Common myeloid progenitor, CD34-positive (primary cell): ENCODE results near the gene SHISA2.

Experiments used
- CTCF ChIA-PET: fragments of 350-600 bp; sonication (Branson Sonifier 250); formaldehyde crosslinking; loops from one replicate; lab custom pipeline; 2021; ENCODE audit warnings: antibody characterized with exemption; lab: Charles Lee
- POLR2A ChIA-PET: fragments of 350-600 bp; sonication (Branson Sonifier 250); formaldehyde crosslinking; loops from one replicate; lab custom pipeline; 2021; ENCODE audit warnings: antibody characterized with exemption; lab: Charles Lee
- DNase-seq, 3 donors: peaks; one replicate each; pipeline versions ENCODE4 v3.0.0 to v3.0.0-alpha.2; 2013
- H3K27ac ChIP-seq, 2 experiments: 1 replicate in 1 of 2; 2 replicates in 1 of 2; pipeline ENCODE4 v1.7.0; 2013; ENCODE audit warnings: inconsistent platforms in 2 of 2, low read length in 2 of 2, mild to moderate bottlenecking in 2 of 2, low read depth in 1 of 2, moderate library complexity in 1 of 2; ENCODE audit not compliant: severe bottlenecking in 2 of 2, insufficient read depth in 1 of 2, poor library complexity in 1 of 2
- H3K27me3 ChIP-seq, 5 experiments: replicated peaks in 2 of 5; 1 replicate in 3 of 5; 2 replicates in 2 of 5; pipeline versions ENCODE4 v1.6.1 to v1.7.0; 2013; ENCODE audit warnings: low read length in 4 of 5, mild to moderate bottlenecking in 2 of 5, moderate library complexity in 2 of 5, inconsistent platforms in 1 of 5; ENCODE audit not compliant: insufficient read depth in 5 of 5, control insufficient read depth in 4 of 5
- H3K36me3 ChIP-seq, 4 experiments: 1 replicate in 2 of 4; 2 replicates in 2 of 4; pipeline versions ENCODE4 v1.6.1 to v1.7.0; 2013; ENCODE audit warnings: low read length in 3 of 4, control low read depth in 1 of 4, mild to moderate bottlenecking in 1 of 4; ENCODE audit not compliant: control insufficient read depth in 4 of 4, insufficient read depth in 4 of 4
- H3K4me1 ChIP-seq, 4 experiments: 1 replicate in 3 of 4; 2 replicates in 1 of 4; pipeline versions ENCODE4 v1.6.1 to v1.7.1; 2013; ENCODE audit warnings: low read length in 3 of 4, mild to moderate bottlenecking in 3 of 4, control low read depth in 1 of 4, inconsistent platforms in 1 of 4, moderate library complexity in 1 of 4; ENCODE audit not compliant: control insufficient read depth in 4 of 4, insufficient read depth in 4 of 4; ENCODE audit errors: control extremely low read depth in 1 of 4
- H3K4me3 ChIP-seq, 7 experiments: 1 replicate in 4 of 7; 2 replicates in 3 of 7; pipeline versions ENCODE4 v1.5.1 to v1.7.0; 2013; ENCODE audit warnings: mild to moderate bottlenecking in 7 of 7, low read length in 6 of 7, moderate library complexity in 6 of 7, inconsistent platforms in 2 of 7, low read depth in 2 of 7, control low read depth in 1 of 7; ENCODE audit not compliant: insufficient read depth in 4 of 7, control insufficient read depth in 1 of 7; ENCODE audit errors: extremely low read depth in 1 of 7
- H3K9me3 ChIP-seq, 5 experiments: 1 replicate in 4 of 5; 2 replicates in 1 of 5; pipeline versions ENCODE4 v1.6.1 to v1.7.1; 2013; ENCODE audit warnings: low read length in 4 of 5, mild to moderate bottlenecking in 2 of 5, inconsistent platforms in 1 of 5, low read depth in 1 of 5, moderate library complexity in 1 of 5; ENCODE audit not compliant: control insufficient read depth in 4 of 5, insufficient read depth in 2 of 5; ENCODE audit errors: control extremely low read depth in 1 of 5
- WGBS: methylation state at CpG from one replicate; pipeline ENCODE4 v1.1.5; 2013; ENCODE audit not compliant: insufficient coverage; 5-methylcytosine and 5-hydroxymethylcytosine counted together

The SHISA2 gene

DNA sequence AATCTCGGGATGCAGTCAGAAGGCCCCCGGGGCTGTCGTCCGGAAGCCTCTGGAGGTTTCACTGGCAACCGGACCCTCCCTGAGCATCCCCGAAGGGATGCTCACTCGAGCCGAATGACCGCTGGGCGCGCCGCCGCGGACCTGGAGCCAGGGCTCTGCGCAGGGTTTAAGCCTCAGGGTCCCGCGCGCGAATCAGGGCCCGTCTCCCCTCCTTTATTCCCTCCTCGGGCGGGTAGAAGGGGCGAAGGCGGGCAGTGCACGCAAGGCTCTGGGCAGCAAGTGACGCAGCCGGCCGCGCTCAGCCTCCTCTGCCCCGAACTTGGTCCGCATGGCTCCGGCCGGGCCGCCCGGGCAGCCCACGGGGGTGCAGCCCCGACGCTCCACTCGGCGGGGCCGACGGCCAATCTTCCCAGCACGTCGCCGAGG is 572 bp downstream of the SHISA2 start:
- WGBS = 5% methylated on average over 38 of the region's 45 CpGs
- peaks cover 0 to 20% (median 10%) of the 10 kb centered on the region in 4 experiments for H3K4me1 ChIP-seq
- no peaks in the 10 kb centered on the region for H3K9me3 ChIP-seq
- CTCF ChIA-PET = no interaction called here
- H3K27me3 ChIP-seq = peaks cover 19 to 78% (median 38%) of the 10 kb centered on the region in 5 experiments
- POLR2A ChIA-PET = no interaction called here
- peak overlapping the region in 5 of 7 experiments; percentile 23 to 65 (median 57) for H3K4me3 ChIP-seq
- H3K27ac ChIP-seq = no peak overlapping the region
- no peak for DNase-seq
- H3K36me3 ChIP-seq = no peaks in the 10 kb centered on the region

- peak in 1 of 3 donors; percentile 27 for DNase-seq
- POLR2A ChIA-PET = no interaction called here
- Histone ChIP-seq H3K4me3 (peak overlapping the region in 2 of 7 experiments; percentile 61 to 65), H3K27me3 (peaks cover 19 to 79% (median 37%) of the 10 kb centered on the region in 5 experiments), H3K9me3 (no peaks in the 10 kb centered on the region), H3K27ac (no peak overlapping the region), H3K4me1 (peaks cover 0 to 20% (median 10%) of the 10 kb centered on the region in 4 experiments), H3K36me3 (no peaks in the 10 kb centered on the region)
- WGBS = 6% methylated on average over 63 of the region's 82 CpGs
- CTCF ChIA-PET = no interaction called here
Observed at GRCh38 chr13:26050568-26051230, 1.1 kb downstream of the SHISA2 start.

DNA sequence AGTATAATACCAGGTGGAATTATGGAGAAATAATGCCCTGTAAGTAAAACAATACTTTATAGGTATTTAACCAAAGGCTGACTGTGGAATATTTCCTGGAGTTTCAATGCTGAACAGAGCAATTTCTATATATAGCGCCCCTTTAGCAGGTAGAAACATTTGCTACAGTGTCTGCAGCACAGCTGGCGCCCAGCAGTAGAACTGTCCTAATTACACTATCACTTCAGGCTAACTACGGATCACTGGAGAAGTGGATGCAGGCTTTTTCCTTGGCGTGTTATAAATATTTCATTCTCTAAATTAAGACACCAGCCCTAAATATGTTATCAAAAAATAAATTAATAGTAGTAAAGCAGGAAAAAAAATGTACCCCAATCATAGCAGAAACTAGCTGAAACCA is 3.1 kb downstream of the SHISA2 start:
- no peaks in the 10 kb centered on the region for H3K9me3 ChIP-seq
- no peaks in the 10 kb centered on the region for H3K36me3 ChIP-seq
- no peak overlapping the region for H3K27ac ChIP-seq
- CTCF ChIA-PET = no interaction called here
- H3K4me1 ChIP-seq = peaks cover 0 to 20% (median 10%) of the 10 kb centered on the region in 4 experiments
- H3K4me3 ChIP-seq = no peak overlapping the region
- peaks cover 10 to 79% (median 35%) of the 10 kb centered on the region in 5 experiments for H3K27me3 ChIP-seq
- POLR2A ChIA-PET = no interaction called here
- 100% methylated on average over 1 of the region's 4 CpGs for WGBS
- no peak for DNase-seq

- Histone ChIP-seq H3K4me3 (no peak overlapping the region), H3K9me3 (no peaks in the 10 kb centered on the region), H3K27ac (no peak overlapping the region), H3K27me3 (peaks cover 10 to 63% (median 26%) of the 10 kb centered on the region in 5 experiments), H3K36me3 (no peaks in the 10 kb centered on the region), H3K4me1 (peaks cover 0 to 20% (median 10%) of the 10 kb centered on the region in 4 experiments)
- no peak for DNase-seq
- WGBS = 96% methylated on average over 3 of the region's 4 CpGs
- CTCF ChIA-PET = no interaction called here
- POLR2A ChIA-PET = interaction anchor here (0.6 kb wide), 1 partner anchor 1923 kb away, joined by 3 read pairs; no protein-coding TSS in a partner anchor
Observed at GRCh38 chr13:26047040-26047439, 4.8 kb downstream of the SHISA2 start.

- H3K4me3 ChIP-seq = no peak overlapping the region
- ChIA-PET POLR2A (no interaction called here), CTCF (no interaction called here)
- H3K27me3 ChIP-seq = peaks cover 10 to 59% (median 26%) of the 10 kb centered on the region in 5 experiments
- no peaks in the 10 kb centered on the region for H3K9me3 ChIP-seq
- no peaks in the 10 kb centered on the region for H3K36me3 ChIP-seq
- 98% methylated on average over 16 of the region's 16 CpGs for WGBS
- H3K27ac ChIP-seq = no peak overlapping the region
- peaks cover 0 to 20% (median 8%) of the 10 kb centered on the region in 4 experiments for H3K4me1 ChIP-seq
- no peak for DNase-seq
Observed at GRCh38 chr13:26046639-26047038, 5.2 kb downstream of the SHISA2 start.

DNA sequence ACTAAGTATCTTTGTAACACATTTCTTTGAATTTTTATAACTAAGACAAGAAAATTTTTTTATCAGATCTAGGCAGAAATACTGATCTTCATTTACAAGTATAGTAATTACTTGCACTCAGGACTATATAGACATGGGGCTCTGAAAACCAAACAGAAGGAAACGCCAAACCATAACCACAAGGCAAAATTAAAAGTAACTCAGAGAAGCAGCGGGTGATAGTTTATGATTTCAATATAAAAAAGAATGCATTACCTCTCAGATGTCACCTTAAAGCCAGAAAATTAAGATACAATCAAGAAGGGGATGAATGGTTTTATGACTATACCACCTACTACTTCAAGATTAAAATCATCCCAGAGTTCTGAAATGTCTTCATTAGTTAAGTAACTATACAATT is 6.7 kb downstream of the SHISA2 start:
- no peak overlapping the region for H3K4me3 ChIP-seq
- no CpG with 5 or more reads among the region's 2 CpGs for WGBS
- H3K27ac ChIP-seq = no peak overlapping the region
- POLR2A ChIA-PET = no interaction called here
- H3K36me3 ChIP-seq = no peaks in the 10 kb centered on the region
- H3K27me3 ChIP-seq = peaks cover 10 to 44% (median 22%) of the 10 kb centered on the region in 5 experiments
- no peak for DNase-seq
- CTCF ChIA-PET = no interaction called here
- H3K9me3 ChIP-seq = no peaks in the 10 kb centered on the region
- peaks cover 0 to 8% (median 1%) of the 10 kb centered on the region in 4 experiments for H3K4me1 ChIP-seq

DNA sequence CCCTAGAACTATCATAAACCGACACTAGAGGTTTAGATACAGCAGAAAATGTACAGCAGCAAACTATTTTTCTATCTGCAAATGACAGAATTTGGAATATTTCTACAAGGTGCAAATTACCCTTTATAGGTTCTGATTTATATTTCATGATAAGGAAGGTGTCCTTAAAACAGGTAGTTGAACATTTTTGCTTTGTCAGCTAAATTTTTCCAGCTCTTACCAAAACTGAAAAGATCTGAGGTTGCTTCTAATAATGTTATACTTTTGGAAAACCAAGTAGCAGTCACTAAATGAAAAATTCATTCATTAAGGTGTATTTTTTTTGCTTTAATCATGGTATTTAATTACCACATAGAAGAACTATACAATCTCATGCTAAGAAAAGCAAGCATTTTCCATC is 9.0 kb downstream of the SHISA2 start:
- no CpG with 5 or more reads among the region's 1 CpG for WGBS
- ChIA-PET CTCF (no interaction called here), POLR2A (no interaction called here)
- no peak overlapping the region for H3K4me3 ChIP-seq
- no peaks in the 10 kb centered on the region for H3K4me1 ChIP-seq
- no peaks in the 10 kb centered on the region for H3K36me3 ChIP-seq
- no peaks in the 10 kb centered on the region for H3K9me3 ChIP-seq
- peaks cover 0 to 20% (median 8%) of the 10 kb centered on the region in 5 experiments for H3K27me3 ChIP-seq
- no peak overlapping the region for H3K27ac ChIP-seq
- no peak for DNase-seq
